Stimulated activated CD4-positive, alpha-beta T cell treated with anti-CD3 and anti-CD28 coated beads, Interleukin-12 subunit alpha, Interleukin-12 subunit beta, amount 100 ng/mL, for 4 hours (primary cell): ENCODE measurements around the gene CCDC9.
"Not testable (repeated sequence)": the region's sequence is repeated elsewhere in the genome, so short reads cannot be mapped to it uniquely, and the experiment has no call there.

Experiments used
- DNase-seq: peaks from one replicate; pipeline ENCODE4 v3.0.0-alpha.2; 2020

CCDC9 gene

GRCh38 chr19:47232422-47233211 lies 23.7 kb upstream of the CCDC9 start:
- DNase-seq: no peak

DNA sequence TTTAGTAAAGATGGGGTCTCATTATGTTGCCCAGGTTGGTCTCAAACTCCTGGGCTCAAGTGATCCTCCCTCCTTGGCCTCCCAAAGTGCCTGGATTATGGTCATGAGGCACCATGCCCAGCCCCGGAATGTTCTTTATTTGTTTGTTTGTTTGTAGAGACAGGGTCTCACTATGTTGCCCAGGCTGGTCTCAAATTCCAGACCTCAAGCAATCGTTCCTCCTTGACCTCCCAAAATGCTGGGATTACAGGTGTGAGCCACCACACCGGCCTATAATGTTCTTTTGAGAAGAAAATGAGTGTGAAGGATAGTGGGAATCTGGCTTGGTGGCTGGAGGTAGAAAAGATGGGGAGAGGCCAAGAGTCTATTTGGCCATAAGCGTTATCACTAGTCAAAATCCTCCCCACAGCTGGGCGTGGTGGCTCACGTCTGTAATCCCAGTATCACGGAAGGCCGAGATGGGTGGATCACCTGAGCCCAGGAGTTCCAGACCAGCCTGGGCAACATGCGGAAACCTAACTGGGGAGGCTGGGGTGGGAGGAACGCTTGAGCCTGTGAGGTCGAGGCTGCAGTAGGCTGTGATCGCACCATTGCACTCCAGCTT lies 20.2 kb upstream of the CCDC9 start:
- no peak for DNase-seq

DNA sequence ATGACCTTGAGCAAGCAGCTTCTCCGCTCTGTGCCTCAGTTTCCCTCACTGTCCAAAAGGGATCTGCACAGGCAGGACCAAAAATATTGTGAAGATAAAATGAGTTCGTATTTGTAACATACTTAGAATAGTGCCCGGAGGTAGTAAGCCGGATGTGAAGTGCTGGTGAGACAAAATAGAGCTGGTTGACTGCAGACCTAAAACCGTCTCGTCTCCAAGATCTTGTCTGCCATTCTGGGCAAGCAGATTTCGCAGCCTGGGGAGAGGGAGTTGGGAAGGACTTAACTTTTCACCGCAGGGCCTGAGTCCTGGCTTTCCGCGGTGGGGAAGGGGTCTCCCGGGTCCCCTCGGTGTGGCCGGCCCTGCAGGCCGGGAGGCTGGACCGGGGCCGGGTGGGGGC lies 17.2 kb upstream of the CCDC9 start:
- DNase-seq: no peak

GRCh38 chr19:47239610-47240296 lies 16.6 kb upstream of the CCDC9 start:
- DNase-seq: peak; percentile 49

- no peak for DNase-seq
Observed at GRCh38 chr19:47240556-47240955, 15.8 kb upstream of the CCDC9 start.

DNA sequence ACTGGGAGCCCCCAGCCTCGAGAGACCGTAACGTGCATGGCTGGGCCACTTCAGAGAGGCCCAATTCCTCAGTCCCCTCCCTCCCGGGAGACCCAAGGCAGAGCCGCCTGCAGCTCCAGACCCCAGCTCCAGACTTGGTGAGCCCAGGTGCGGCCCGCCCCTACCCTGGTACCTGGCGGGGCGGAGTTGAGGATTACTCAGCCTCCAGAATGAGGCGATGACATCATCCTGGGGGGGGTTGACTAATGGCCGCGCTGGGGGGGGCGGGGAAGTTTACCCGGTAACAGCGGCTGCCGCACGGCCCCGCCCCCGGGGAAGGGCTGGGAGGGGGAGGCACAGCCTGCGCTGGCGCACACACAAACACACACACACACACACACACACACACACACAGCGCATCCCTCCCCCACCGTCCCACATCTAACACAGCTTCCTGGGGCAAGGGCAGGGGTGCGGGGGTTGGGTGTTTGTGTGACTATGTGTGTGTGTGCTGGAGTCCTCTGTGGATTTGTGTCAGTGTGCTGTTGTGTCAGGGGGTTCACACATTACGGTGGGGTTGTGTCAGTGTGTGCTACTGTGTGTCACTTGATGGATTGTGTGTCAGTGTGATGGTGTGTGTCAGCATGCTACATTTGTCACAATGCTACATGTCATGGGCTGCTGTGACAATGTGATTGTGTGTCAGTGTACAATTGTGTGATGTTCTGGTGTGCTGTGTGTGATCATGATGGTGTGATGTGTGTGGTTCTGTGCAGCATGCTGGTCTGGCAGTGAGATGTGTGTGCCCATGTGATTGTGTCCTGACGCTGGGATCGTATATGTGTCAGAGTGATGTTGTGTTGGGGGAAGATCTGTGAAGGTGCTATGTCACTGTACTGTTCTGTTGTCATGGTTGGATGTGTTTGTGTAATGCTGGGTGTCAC lies 15.1 kb upstream of the CCDC9 start:
- peak; percentile 84 for DNase-seq

GRCh38 chr19:47241919-47242577 lies 14.3 kb upstream of the CCDC9 start:
- DNase-seq: no peak

DNA sequence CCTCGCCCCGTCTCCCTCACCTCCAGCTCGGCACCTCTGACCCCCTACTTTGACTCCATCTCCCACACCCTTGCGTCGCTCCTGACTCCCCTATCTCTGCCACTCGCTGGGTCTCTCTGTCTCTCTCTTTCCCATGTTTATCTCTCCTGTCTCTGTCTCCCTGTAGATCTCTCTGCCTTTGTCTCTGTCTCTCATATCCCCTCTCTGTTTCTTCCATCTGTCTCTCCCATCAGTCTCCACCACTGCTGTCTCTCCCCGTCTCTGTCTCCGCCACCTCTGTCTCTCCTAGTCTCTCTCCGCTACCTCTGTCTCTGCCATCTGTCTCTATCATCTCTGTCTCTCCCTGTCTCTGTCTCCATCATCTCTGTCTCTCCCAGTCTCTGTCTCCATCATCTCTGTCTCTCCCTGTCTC lies 13.0 kb upstream of the CCDC9 start:
- no peak for DNase-seq

- DNase-seq: peak; percentile 84
Observed at GRCh38 chr19:47243776-47244547, 12.4 kb upstream of the CCDC9 start.

DNA sequence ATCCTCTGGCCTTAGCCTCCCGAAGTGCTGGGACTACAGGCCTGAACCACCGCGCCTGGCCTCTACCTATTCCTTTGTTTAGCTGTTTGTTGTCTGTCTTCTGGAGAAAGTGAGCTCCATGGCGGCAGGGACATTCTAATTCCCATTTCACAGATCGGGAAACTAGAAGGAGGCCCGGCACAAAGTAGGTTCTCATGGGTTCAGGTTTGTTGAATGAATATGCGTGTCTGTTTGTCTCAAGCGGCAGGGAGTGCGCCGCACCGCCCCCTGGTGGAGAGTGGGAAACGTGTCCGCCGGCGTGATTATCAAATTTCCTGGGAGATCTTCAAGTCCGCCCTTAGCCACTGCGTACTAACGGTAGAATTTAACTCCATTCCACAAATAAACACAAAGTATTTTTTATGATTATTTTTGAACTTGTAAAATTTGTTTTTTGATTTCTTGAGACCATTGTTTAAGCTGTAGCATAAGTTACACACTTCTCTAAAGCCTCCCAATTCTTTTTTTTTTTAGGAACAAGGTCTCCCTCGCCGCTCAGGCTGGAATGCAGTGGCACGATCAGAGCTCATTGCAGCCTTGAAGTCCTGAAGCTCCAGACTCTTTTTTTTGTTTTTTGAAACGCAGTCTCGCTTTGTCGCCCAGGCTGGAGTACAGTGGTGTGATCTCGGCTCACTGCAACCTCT lies 8.9 kb upstream of the CCDC9 start:
- peak; percentile 83 for DNase-seq

DNA sequence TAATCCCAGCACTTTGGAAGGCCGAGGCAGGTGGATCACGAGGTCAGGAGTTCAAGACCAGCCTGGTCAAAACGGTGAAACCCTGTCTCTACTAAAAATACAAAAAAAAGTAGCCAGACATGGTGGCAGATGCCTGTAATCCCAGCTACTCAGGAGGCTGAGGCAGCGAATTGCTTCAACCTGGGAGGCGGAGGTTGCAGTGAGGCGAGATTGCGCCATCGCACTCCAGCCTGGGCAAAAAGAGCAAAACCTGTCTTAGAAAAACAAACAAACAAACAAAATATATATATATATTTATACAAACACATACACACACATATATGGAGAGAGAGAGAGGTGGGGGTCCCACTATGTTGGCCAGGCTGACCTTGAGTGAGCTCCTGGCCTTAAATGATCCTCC lies 3.3 kb upstream of the CCDC9 start:
- not testable (repeated sequence) for DNase-seq

- DNase-seq: no peak
Observed at GRCh38 chr19:47253467-47253881, 2.9 kb upstream of the CCDC9 start.

GRCh38 chr19:47253970-47254369 lies 2.4 kb upstream of the CCDC9 start:
- DNase-seq: no peak

DNA sequence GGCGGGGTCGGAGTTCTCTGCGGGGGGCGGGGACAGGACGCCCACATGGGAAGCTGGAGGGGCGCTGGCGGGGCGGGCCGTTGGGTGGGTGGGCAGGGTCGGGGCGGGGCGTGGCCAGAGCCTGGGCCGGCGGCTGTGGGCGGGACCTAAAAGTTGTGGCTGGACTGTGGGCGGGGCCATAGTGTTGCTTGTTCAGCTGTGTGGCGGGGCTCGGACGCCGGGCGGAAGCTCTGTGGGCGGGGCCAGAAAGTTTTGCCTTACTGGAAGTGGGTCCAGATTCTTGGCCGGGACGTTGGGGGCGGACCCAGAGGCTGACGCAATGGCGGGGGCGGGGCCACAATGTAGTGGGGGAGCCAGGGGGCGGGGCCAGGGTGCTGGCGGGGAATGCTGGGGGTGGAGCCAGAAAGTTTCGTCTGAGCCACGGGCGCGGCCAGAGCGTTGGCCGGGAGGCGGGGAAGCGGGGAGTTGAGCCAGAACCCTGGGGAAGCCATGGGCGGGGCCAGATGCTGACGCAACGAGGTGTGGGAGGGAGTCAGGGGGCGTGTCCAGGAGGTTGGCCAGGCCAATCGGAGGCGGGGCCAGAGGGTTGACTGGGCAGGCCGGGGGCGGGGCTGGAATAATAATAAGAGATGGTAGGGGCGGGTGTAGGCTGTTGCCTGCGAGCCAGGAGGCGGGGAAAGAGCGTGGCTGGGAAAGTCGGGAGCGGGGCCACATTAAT lies 527 bp downstream of the CCDC9 start:
- peak; percentile 100 for DNase-seq

DNA sequence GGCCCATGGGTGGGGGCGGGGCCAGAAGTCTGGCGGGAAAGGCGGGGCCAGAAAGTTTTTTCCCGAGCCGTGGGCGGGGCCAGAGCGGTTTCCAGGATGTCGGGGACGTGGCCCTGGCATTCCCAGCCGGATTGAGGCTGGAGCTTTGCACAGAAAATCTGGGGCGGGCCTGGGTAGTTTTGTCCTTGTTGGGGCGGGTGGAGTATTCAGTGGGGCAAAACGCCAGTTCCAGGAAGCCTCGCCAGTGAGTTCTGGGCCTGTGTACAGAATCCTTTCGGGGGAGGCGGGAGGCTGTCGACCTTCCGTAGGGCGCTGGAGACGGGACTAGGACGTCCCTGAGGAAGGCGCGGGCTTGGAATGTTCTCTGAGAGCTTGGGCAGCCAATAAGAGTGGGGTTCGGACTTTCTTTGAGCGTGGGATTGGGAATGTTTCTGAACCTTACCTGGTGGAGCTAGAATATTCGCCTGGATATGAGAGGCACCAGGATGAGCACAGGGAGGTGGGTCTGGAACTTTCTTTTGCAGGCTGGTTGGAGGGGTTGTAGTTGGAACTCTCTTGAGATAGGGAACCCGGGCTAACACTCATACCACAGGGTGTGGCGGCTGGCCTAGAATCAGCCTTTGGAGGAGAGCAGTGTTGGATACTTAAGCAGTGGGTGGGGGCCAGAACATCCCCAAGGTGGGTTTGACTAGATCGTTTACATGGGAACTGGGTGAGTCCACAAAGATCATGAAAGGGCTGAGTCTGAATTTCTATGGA lies 1.3 kb downstream of the CCDC9 start:
- no peak for DNase-seq

GRCh38 chr19:47258434-47258833 lies 2.1 kb downstream of the CCDC9 start:
- no peak for DNase-seq

GRCh38 chr19:47258895-47259555 lies 2.7 kb downstream of the CCDC9 start:
- DNase-seq: no peak

GRCh38 chr19:47260476-47260875 lies 4.2 kb downstream of the CCDC9 start:
- DNase-seq: no peak
